Erythroblast (primary cell): Measurements from ENCODE around the gene AKAP13.
"Not testable (repeated sequence)": the region's sequence is repeated elsewhere in the genome, so short reads cannot be mapped to it uniquely, and the experiment has no call there.

Experiments used
- DNase-seq, 2 experiments: peaks; one replicate each; lab custom pipeline; 2025; lab: John Stamatoyannopoulos, UW
- GATA1 ChIP-seq: IDR thresholded peaks from 2 replicates; pipeline ENCODE4 v1.6.1; 2011; ENCODE audit warnings: low read depth, mild to moderate bottlenecking, control low read depth, low read length, moderate library complexity
- POLR2A ChIP-seq: IDR thresholded peaks from 2 replicates; pipeline ENCODE4 v1.6.1; 2011; ENCODE audit warnings: mild to moderate bottlenecking, low read length

Gene AKAP13

DNA sequence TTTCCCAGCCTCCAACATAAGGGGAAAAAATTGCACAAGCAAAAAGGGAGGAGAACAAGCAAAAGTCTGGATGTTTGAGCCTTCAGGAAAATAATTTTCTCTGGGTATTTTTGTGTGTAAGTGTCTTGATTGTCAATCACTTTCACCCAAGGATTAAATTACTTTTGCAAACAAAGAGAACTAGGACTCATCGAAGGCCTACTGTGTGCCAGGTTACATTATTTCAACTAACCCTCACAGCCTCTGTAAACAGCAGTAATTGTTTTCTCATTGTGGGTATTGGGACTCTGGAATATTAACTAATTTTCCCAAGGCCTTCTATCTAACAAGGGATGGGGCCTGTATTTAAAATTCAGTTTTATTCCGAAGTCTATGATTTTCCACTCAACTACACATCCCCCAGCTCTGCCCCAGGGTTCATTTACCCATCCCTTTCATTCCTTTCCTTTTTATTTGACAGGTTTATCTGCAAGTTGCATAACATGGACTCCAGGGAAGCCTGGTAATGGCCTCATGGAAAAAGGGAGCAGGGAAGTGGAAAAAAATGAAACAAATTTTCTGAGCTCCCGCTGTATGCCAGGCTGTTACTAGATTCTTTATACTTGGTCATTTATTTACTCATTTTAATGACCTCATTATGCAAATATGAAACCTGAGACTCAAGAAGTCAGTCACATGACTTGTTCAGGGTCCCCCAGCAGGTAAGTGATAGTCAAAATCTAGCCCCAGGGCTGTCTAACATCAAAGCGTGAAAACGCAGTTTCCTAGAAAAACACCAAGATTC, 32.9 kb upstream of the AKAP13 start:
- not testable (repeated sequence) for DNase-seq

DNA sequence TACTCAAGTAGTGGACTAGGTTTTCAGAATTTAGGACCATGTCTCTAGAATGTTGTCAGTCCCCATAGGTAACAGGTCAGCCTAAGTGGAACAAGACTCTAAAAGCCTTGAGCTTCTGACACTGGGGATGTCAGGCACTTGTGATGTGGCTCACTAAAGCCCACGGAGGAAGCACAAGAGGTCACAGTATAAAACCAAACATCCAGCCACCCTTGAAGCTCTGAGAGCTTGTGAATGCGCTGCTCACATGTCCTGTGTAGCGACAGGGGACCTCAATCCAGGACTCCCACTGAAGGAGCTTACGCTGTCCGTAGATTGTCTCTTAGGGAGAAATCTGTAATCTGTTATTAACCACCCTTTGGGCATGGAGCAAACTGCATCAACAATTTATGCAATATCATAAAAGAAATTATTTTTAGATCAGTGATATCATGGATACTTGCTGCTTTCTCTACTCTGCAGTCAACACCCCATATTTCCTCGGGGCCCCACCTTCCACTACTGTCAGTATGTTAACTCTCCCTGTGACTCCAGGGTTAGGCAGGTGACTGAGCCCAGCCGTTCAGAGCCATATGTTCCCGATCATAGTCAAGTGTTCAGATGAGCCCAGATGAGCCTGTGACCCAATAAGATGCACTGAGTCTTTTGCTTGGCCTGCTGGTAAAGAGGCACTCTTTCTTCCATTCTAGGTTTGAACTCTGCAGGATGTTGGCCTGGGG, 32.2 kb upstream of the AKAP13 start:
- not testable (repeated sequence) for DNase-seq

DNA sequence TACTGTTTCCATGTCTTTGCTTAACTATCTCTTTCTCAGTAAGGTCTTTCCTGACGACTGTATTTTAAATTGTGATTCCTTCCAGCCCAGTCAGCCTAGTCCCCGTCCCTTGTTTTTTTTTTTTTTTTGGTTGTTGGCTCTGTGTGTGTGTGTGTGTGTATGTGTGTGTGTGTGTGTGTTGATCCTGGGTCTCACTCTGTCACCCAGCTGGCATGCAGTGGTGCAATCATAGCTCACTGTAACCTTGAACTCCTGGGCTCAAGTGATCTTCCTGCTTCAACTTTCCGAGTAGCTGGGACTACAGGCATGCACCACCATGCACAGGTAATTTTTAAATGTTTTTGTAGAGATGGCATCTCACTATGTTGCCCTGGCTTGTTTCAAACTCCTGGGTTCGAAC, 31.3 kb upstream of the AKAP13 start:
- not testable (repeated sequence) for DNase-seq

DNA sequence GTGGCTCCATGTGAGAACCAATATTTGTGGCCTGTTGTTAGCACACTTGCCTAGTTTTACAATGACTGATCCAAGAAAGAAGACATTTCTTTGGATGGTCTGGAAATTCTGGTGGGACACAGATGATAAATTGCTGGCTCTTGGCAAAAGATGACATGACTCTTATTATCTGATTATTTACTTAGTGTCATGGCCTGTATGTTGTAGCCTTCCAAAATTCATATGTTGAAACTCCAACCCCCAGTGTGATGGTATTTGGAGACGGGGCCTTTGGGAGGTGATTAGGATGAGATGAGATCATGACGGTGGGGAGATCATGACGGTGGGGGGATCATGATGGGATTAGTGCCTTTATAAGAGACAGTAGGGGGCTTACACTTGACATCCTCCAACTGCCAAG, 30.0 kb upstream of the AKAP13 start:
- TF ChIP-seq POLR2A: no peak
- TF ChIP-seq GATA1: no peak
- no peak for DNase-seq

DNA sequence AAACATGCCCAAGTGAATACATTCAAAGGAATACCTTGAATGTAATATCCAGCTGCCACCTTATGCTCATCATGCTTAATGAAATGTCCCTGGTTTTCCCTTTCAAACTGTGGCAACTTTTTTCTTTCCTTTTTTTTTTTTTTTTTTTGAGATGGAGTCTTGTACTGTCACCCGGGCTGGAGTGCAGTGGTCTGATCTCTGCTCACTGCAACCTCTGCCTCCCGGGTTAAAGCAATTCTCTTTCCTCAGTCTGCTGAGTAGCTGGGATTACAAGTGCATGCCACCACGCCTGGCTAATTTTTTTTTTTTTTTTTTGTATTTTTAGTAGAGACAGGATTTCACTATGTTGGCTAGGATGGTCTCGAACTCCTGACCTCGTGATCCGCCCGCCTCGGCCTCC, 28.9 kb upstream of the AKAP13 start:
- not testable (repeated sequence) for DNase-seq

DNA sequence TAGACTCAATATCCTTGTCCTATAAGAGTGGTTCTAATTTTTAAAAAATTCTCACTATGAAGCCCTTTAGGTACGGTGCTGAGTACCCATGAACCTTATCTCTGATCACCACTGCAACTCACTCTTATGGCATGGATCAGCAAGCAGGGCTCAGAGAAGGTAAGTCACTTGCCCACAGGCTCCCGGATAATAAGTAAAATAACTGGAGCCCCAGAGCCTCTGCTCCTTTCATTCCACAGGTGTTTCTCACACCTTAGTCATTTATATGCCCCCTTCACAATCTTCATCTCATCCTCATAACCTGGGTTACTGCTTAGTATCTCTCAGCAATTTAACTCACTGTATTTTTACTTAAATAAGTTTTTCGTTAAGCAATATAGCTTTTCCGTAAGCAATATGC, 28.4 kb upstream of the AKAP13 start:
- no peak for DNase-seq
- TF ChIP-seq POLR2A (no peak), GATA1 (no peak)

DNA sequence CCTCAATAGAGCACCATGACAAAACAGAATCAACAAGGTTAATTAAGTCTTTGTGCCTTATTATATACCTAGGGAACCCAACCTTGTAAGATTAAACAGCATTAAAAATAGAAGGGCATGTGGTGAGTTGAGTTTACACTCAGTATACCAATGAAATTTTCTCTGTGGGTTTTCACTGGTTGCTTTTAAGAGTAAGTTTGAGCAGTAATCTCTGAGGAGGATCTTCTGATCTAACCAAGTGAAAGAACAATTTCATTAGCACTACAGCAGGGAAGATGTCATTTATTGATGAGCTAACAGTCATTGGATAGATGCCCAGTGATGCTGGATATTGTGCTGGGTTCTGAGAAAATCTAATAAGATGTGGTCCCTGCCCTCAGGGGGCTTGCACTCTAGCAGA, 26.9 kb upstream of the AKAP13 start:
- TF ChIP-seq POLR2A: no peak
- no peak for TF ChIP-seq GATA1
- DNase-seq: no peak

DNA sequence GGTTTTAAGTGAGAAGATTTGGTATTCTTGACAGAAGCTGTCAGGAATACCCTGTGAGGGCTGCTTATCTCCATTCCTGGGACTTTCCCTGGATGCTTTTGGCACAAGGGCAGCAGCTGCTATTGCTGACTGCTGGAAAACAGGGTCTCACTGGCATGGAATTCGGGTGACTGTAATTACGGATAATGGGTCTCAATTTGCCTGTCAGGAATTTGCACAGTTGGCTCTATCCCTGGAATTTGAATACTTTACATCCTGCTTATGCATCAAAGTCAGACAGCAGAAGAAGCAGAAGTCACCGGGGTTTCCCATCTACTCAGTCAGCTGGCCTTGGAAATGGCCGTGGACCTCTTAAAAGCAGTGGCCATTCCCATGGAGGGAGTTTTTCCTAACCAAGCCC, 25.9 kb upstream of the AKAP13 start:
- TF ChIP-seq POLR2A: no peak
- TF ChIP-seq GATA1: no peak
- no peak for DNase-seq

DNA sequence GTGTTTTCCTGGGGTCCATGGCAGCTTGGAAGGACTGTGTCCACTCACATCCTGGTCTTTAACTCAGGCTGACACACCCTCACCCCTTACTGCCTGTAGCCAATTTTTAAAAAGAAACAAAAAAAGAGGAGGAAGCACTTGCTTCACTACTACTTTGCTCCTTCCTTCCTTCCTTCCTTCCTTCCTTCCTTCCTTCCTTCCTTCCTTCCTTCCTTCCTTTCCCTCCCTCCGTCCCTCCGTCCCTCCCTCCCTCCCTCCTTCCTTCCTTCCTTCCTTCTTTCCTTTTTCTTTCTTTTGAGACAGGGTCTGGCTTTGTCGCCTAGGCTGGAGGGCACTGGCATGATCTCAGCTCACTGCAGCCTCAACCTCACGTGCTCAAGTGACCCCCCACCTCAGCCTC, 25.5 kb upstream of the AKAP13 start:
- no peak for TF ChIP-seq GATA1
- no peak for DNase-seq

DNA sequence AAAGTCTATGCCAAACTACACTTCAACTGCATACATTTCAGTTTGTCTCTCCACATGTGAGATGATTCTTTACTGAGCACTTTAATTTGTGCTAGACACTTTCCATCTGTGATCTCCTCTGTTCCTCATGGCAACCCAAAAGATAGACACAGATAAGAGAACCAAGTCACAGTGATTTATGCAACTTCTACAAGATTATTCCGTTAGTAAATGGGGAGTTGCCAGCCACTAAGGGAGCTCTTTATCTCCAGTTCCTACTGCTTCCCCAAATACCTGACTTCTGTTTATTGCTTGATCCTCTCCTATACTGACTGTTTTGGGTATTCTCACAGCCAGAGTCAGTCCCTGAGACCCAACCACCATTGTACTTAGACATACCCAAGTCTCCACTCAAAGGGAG, 24.1 kb upstream of the AKAP13 start:
- no peak for DNase-seq
- no peak for TF ChIP-seq GATA1
- no peak for TF ChIP-seq POLR2A

DNA sequence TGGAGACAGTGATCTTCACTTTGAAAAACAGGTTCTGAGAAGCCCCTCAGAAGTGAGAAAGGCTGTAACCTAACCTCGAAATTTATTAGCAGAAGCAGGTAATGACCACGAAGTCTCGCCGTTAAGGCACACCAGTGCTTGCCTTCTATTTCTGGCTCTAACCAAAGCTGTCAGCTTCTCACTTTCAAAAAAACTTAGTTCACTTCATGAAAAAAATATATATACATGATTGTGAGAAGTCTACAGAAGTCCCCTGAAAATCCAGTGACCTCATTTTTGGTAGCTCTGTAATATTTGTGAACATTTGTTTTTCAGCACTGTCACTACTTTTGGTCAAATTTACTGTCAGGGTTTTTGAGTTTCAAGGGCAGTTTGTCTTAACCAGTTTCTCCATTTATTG, 19.1 kb upstream of the AKAP13 start:
- DNase-seq: no peak
- TF ChIP-seq GATA1 (no peak), POLR2A (no peak)

DNA sequence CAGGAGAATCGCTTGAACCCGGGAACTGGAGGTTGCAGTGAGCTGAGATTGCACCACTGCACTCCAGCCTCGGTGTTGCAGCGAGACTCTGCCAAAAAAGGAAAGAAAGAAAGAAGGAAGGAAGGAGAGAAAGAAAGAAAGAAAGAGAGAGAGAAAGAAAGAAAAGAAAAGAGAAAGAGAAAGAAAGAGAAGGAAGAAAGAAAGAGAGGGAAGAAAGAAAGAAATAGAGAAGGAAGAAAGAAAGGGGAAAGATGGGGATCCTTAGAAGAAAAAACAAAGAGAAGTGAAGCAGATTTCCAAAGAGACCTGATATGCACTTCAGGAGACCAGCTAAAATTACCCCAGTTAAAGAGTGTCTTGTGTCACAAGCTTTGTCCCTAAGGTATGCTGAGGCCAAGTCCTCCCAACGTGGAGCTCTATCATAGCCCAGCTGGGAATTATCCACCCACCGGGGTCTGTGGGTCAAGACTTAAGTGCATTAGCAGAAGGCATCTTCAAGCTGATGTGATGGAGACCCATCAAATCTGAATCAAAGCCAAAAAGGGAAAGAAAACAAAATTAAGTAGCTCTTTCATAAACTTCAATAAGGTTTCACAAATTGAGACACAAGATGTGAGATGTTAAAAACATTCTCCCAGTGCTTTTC, 17.8 kb upstream of the AKAP13 start:
- no peak for DNase-seq
- TF ChIP-seq POLR2A: no peak
- TF ChIP-seq GATA1: no peak

DNA sequence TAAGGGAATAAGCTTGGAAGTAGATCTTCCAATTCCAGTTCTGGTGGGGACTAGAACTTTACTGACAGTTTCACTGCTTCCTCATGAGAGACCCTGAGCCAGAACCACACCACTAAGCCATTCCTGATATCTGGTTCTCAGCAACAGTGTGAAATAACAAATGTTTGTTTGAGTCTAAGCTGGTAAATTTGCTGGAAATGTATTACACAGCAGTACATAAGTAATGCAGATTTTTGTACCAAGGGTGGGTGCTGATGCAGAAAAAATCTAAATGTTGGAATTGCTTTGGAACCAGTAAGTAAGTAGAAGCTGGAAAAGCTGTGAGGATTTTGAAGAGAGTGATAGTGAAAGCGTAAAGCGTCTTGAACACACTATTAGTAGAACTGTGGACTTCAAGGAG, 14.4 kb upstream of the AKAP13 start:
- TF ChIP-seq POLR2A (no peak), GATA1 (no peak)
- no peak for DNase-seq

DNA sequence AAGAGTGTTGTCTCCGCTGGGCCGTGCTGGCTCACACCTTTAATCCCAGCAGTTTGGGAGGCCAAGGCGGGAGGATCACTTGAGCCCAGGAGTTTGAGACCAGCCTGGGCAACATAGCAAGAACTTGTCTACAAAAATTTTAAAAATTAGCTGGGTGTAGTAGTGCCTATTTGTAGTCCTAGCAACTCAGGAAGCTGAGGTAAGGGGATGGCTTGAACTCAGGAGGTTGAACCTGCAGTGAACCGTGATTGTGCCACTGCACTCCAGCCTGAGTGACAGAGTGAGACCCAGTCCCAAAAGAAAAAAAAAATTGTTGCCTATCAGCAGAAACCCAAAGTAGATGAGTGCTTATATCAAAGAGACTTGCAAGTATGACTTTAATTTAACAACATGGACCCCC, 12.7 kb upstream of the AKAP13 start:
- DNase-seq: no peak
- TF ChIP-seq POLR2A (no peak), GATA1 (no peak)

DNA sequence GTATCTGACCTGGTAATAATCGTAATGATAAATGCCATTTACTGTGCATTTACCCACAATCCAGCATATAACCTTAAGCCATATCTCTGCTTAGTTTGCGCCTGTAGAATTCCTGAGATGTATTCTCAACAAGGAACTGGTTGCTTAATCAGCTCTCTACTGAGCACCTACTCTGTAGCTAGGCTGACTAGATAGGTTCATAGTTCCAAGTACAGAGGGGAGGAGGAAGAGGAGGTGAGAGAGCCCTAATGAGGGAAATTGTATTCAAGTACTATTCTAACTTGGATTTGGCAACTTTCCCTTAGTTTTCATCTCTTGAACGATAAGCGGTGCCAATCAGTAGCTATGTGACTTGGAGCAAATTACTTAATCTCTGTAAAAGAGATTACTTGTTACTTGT, 5.6 kb upstream of the AKAP13 start:
- TF ChIP-seq POLR2A (no peak), GATA1 (no peak)
- DNase-seq: no peak
